Parathyroid adenoma (tissue), 2 donors: ENCODE measurements around the gene SLC11A1.
A peak's percentile ranks its signal among the peaks of the same experiment; 100 is the strongest.

Experiments used
- H2AFZ ChIP-seq: fragments of 300-600 bp; sonication (generic); one replicate; pipeline ENCODE4 v1.7.0; 2017; ENCODE audit warnings: antibody characterized with exemption, mild to moderate bottlenecking
- H3K27ac ChIP-seq: fragments of 300-600 bp; sonication (generic); one replicate; pipeline ENCODE4 v1.7.0; 2017
- H3K27me3 ChIP-seq: fragments of 300-600 bp; sonication (generic); one replicate; pipeline ENCODE4 v1.7.0; 2017; ENCODE audit warnings: low read length; ENCODE audit not compliant: control insufficient read depth, insufficient read depth
- H3K36me3 ChIP-seq: fragments of 300-600 bp; sonication (generic); one replicate; pipeline ENCODE4 v1.7.0; 2017; ENCODE audit warnings: low read length; ENCODE audit not compliant: control insufficient read depth, insufficient read depth
- H3K4me1 ChIP-seq: fragments of 300-600 bp; sonication (generic); one replicate; pipeline ENCODE4 v1.7.0; 2017; ENCODE audit warnings: control low read depth
- H3K4me2 ChIP-seq: fragments of 300-600 bp; sonication (generic); one replicate; pipeline ENCODE4 v1.7.0; 2017; ENCODE audit warnings: low read length
- H3K4me3 ChIP-seq: fragments of 300-600 bp; sonication (generic); one replicate; pipeline ENCODE4 v1.7.0; 2017; ENCODE audit warnings: low read depth, low read length
- H3K79me2 ChIP-seq: fragments of 300-600 bp; sonication (generic); one replicate; pipeline ENCODE4 v1.7.0; 2017; ENCODE audit warnings: control low read depth
- H3K9ac ChIP-seq: fragments of 300-600 bp; sonication (generic); one replicate; pipeline ENCODE4 v1.7.0; 2017; ENCODE audit warnings: mild to moderate bottlenecking
- H3K9me3 ChIP-seq: fragments of 300-600 bp; sonication (generic); one replicate; pipeline ENCODE4 v1.7.0; 2017; ENCODE audit warnings: low read length; ENCODE audit not compliant: control insufficient read depth
- CTCF ChIP-seq: fragments of 300-600 bp; sonication (generic); IDR thresholded peaks from one replicate; pipeline ENCODE4 v1.7.0; 2017; ENCODE audit warnings: antibody characterized with exemption, mild to moderate bottlenecking
- donor health status: primary hyperparathyroidism.

Gene SLC11A1

GRCh38 chr2:218399391-218400166 is 17.5 kb downstream of the SLC11A1 start, which contains the start of gene CTDSP1:
CTDSP1 (plus strand) TSS chr2:218399868; CDS start chr2:218400091, 223 bp downstream.
- H3K27me3 ChIP-seq = no peaks in the 10 kb centered on the region
- H3K9me3 ChIP-seq = no peaks in the 10 kb centered on the region
- peak; percentile 20 for TF ChIP-seq CTCF
- peak within 1 kb of the TSS; percentile 99 for H3K4me2 ChIP-seq
- H3K9ac ChIP-seq = peak within 1 kb of the TSS; percentile 88
- no peaks in the 10 kb centered on the region for H3K36me3 ChIP-seq
- peak within 1 kb of the TSS; percentile 95 for H2AFZ ChIP-seq
- peak within 1 kb of the TSS; percentile 95 for H3K27ac ChIP-seq
- H3K79me2 ChIP-seq = peaks cover 5% of the 10 kb centered on the region
- H3K4me1 ChIP-seq = peaks cover 10% of the 10 kb centered on the region
- H3K4me3 ChIP-seq = peak within 1 kb of the TSS; percentile 84

GRCh38 chr2:218400167-218400929 is 18.3 kb downstream of the SLC11A1 start:
- H3K9ac ChIP-seq = peak overlapping the region; percentile 88
- peaks cover 10% of the 10 kb centered on the region for H3K4me1 ChIP-seq
- peak overlapping the region; percentile 95 for H3K27ac ChIP-seq
- no peak for TF ChIP-seq CTCF
- peak overlapping the region; percentile 77 for H3K4me2 ChIP-seq
- H3K4me3 ChIP-seq = peak overlapping the region; percentile 84
- no peaks in the 10 kb centered on the region for H3K27me3 ChIP-seq
- H3K79me2 ChIP-seq = peaks cover 5% of the 10 kb centered on the region
- H2AFZ ChIP-seq = peak overlapping the region; percentile 72
- H3K36me3 ChIP-seq = no peaks in the 10 kb centered on the region
- no peaks in the 10 kb centered on the region for H3K9me3 ChIP-seq

GRCh38 chr2:218400930-218401881 is 19.1 kb downstream of the SLC11A1 start:
- no peaks in the 10 kb centered on the region for H3K27me3 ChIP-seq
- peak overlapping the region; percentile 33 for H3K27ac ChIP-seq
- peak overlapping the region; percentile 84 for H3K4me3 ChIP-seq
- no peak for TF ChIP-seq CTCF
- peaks cover 5% of the 10 kb centered on the region for H3K79me2 ChIP-seq
- H3K9ac ChIP-seq = no peak overlapping the region
- peak overlapping the region; percentile 77 for H3K4me2 ChIP-seq
- no peaks in the 10 kb centered on the region for H3K9me3 ChIP-seq
- H3K36me3 ChIP-seq = no peaks in the 10 kb centered on the region
- H3K4me1 ChIP-seq = peaks cover 16% of the 10 kb centered on the region
- H2AFZ ChIP-seq = no peak overlapping the region

- Histone ChIP-seq H3K4me2 (no peak overlapping the region), H3K4me1 (peaks cover 16% of the 10 kb centered on the region), H3K27ac (no peak overlapping the region), H3K79me2 (peaks cover 5% of the 10 kb centered on the region), H3K27me3 (no peaks in the 10 kb centered on the region), H2AFZ (no peak overlapping the region), H3K9ac (no peak overlapping the region), H3K36me3 (no peaks in the 10 kb centered on the region), H3K4me3 (no peak overlapping the region), H3K9me3 (no peaks in the 10 kb centered on the region)
- TF ChIP-seq CTCF = no peak
Observed at GRCh38 chr2:218401890-218402289, 19.8 kb downstream of the SLC11A1 start.
